Smooth muscle cell (in vitro differentiated cells): ENCODE results near the gene SPRYD3. TPM values are rescaled to one million over a fixed set of nuclear protein-coding genes. Genes with fewer than 3 reads are reported as not detected.

ENCODE experiments used
- DNase-seq: peaks from one replicate; lab custom pipeline; 2025; ENCODE audit not compliant: unreplicated experiment; lab: John Stamatoyannopoulos, UW
- H2AFZ ChIP-seq: fragments of 200-600 bp; sonication (generic); 2 replicates; pipeline ENCODE4 v1.6.0; 2016; ENCODE audit warnings: antibody characterized with exemption, low read depth, mild to moderate bottlenecking
- H3F3A ChIP-seq: fragments of 200-600 bp; sonication (generic); 2 replicates; pipeline ENCODE4 v1.6.0; 2017; ENCODE audit warnings: antibody characterized with exemption, low read depth
- H3K27ac ChIP-seq: fragments of 200-600 bp; sonication (generic); 2 replicates; pipeline ENCODE4 v1.5.1; 2016; ENCODE audit warnings: low read depth, mild to moderate bottlenecking
- H3K27me3 ChIP-seq: fragments of 200-600 bp; sonication (generic); 2 replicates; pipeline ENCODE4 v1.6.1; 2016; ENCODE audit warnings: low read depth, mild to moderate bottlenecking
- H3K36me3 ChIP-seq: fragments of 200-600 bp; sonication (generic); 2 replicates; pipeline ENCODE4 v1.5.1; 2016; ENCODE audit warnings: low read depth
- H3K4me1 ChIP-seq: fragments of 200-600 bp; sonication (generic); 2 replicates; pipeline ENCODE4 v1.5.1; 2016; ENCODE audit warnings: low read depth
- H3K4me2 ChIP-seq: fragments of 200-600 bp; sonication (generic); 2 replicates; pipeline ENCODE4 v1.6.0; 2016; ENCODE audit warnings: mild to moderate bottlenecking
- H3K4me3 ChIP-seq: fragments of 200-600 bp; sonication (generic); 2 replicates; pipeline ENCODE4 v1.5.1; 2016; ENCODE audit warnings: mild to moderate bottlenecking
- H3K79me2 ChIP-seq: fragments of 200-600 bp; sonication (generic); 2 replicates; pipeline ENCODE4 v1.6.0; 2016; ENCODE audit warnings: low read depth, mild to moderate bottlenecking
- H3K9ac ChIP-seq: fragments of 200-600 bp; sonication (generic); 2 replicates; pipeline ENCODE4 v1.6.0; 2016; ENCODE audit warnings: low read depth
- H3K9me3 ChIP-seq: fragments of 200-600 bp; sonication (generic); replicated peaks from 2 replicates; pipeline ENCODE4 v1.5.1; 2016; ENCODE audit warnings: low read depth
- H4K20me1 ChIP-seq: fragments of 200-600 bp; sonication (generic); 2 replicates; pipeline ENCODE4 v1.6.0; 2016; ENCODE audit warnings: low read depth
- CTCF ChIP-seq: fragments of 200-600 bp; sonication (generic); IDR thresholded peaks from 2 replicates; pipeline ENCODE4 v1.5.1; 2017; ENCODE audit warnings: borderline replicate concordance, mild to moderate bottlenecking, antibody characterized with exemption; ENCODE audit not compliant: insufficient read depth, poor library complexity, severe bottlenecking
- WGBS: methylation state at CpG from one replicate; pipeline ENCODE4 v1.1.7; 2016; ENCODE audit warnings: low lambda C conversion rate; 5-methylcytosine and 5-hydroxymethylcytosine counted together
- polyA plus RNA-seq: library from polyadenylated mRNA; unstranded; fragments of >200 nt; fragmentation: Nextera tagmentation; extraction: Ambion mirVana; gene quantifications from 2 replicates; pipeline ENCODE4 v1.2.1, GENCODE V29; 2016
- total RNA-seq: library from RNA; depleted of rRNA; stranded (reverse); fragments of >200 nt; gene quantifications from 2 replicates; pipeline ENCODE4 v1.2.3, GENCODE V29; 2014

SPRYD3 gene
- total and polyA plus RNA-seq, 2 experiments from 2014 or later: 20.2 to 57.1 TPM

DNA sequence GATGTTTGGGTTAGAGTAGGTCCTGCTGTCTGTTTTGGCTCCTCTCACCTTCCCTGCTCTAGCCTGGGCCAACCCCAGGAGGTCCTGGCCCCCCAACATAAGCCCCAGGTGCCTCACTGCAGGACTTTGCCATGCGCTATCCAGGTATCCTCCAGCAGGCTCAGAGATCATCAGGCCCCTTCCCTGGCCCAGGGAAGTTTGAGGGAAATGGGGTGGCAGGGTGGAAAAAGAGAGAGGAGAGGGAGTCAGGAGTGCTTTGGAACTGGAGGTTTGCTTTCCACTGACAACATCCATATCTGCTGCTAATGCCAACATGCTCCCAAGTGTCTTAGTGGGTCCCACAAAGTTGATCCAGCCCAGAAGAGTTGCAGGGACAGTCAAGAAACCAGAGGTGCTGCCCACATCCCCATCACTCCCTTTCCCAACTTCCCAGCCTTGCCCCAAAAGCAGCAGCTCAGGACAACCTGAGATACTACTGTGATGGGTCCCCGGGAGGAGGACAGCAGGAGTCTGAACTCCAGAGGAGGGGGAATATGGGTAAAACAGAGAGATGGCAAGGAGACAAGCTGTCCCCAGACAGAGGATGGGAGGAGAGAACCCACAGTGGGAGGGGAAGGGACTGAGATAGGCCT is 28.6 kb downstream of the SPRYD3 start:
- Histone ChIP-seq H3K27me3 (no peaks in the 10 kb centered on the region), H3K27ac (peak overlapping the region; percentile 86), H3F3A (peaks cover 25% of the 10 kb centered on the region), H3K79me2 (peaks cover 12% of the 10 kb centered on the region), H2AFZ (no peak overlapping the region), H4K20me1 (no peaks in the 10 kb centered on the region), H3K4me3 (peak overlapping the region; percentile 45), H3K4me2 (peak overlapping the region; percentile 84), H3K9ac (peak overlapping the region; percentile 17), H3K4me1 (peaks cover 43% of the 10 kb centered on the region), H3K9me3 (no peaks in the 10 kb centered on the region), H3K36me3 (no peaks in the 10 kb centered on the region)
- TF ChIP-seq CTCF: no peak
- DNase-seq: no peak
- 83% methylated on average over 2 of the region's 2 CpGs for WGBS

- no peaks in the 10 kb centered on the region for H4K20me1 ChIP-seq
- no peak for DNase-seq
- peaks cover 25% of the 10 kb centered on the region for H3F3A ChIP-seq
- peaks cover 43% of the 10 kb centered on the region for H3K4me1 ChIP-seq
- WGBS: 19% methylated on average over 15 of the region's 20 CpGs
- no peak within 1 kb of the TSS for H2AFZ ChIP-seq
- H3K27ac ChIP-seq: peak within 1 kb of the TSS; percentile 86
- H3K79me2 ChIP-seq: peaks cover 12% of the 10 kb centered on the region
- no peaks in the 10 kb centered on the region for H3K36me3 ChIP-seq
- no peak for TF ChIP-seq CTCF
- no peaks in the 10 kb centered on the region for H3K27me3 ChIP-seq
- H3K4me3 ChIP-seq: peak within 1 kb of the TSS; percentile 45
- H3K9me3 ChIP-seq: no peaks in the 10 kb centered on the region
- peak within 1 kb of the TSS; percentile 17 for H3K9ac ChIP-seq
- H3K4me2 ChIP-seq: peak within 1 kb of the TSS; percentile 84
Measured at GRCh38 chr12:53049571-53050318, 29.4 kb downstream of the SPRYD3 start, which contains the start of gene TNS2. TSS of gene TNS2 (plus strand) at chr12:53050065. CDS start at chr12:53050186, 121 bp downstream.

- Histone ChIP-seq H3K4me1 (peaks cover 43% of the 10 kb centered on the region), H4K20me1 (no peaks in the 10 kb centered on the region), H3K27me3 (no peaks in the 10 kb centered on the region), H3K9me3 (no peaks in the 10 kb centered on the region), H3F3A (peaks cover 25% of the 10 kb centered on the region), H3K9ac (no peak overlapping the region), H3K4me2 (peak overlapping the region; percentile 84), H3K27ac (peak overlapping the region; percentile 86), H3K4me3 (peak overlapping the region; percentile 52), H3K36me3 (no peaks in the 10 kb centered on the region), H2AFZ (no peak overlapping the region), H3K79me2 (peaks cover 12% of the 10 kb centered on the region)
- 11% methylated on average over 6 of the region's 6 CpGs for WGBS
- peak; percentile 68 for DNase-seq
- TF ChIP-seq CTCF: no peak
Measured at GRCh38 chr12:53048780-53049401, 30.3 kb downstream of the SPRYD3 start.
